Right atrium auricular region (tissue), 2 donors: ENCODE data around the gene OGFOD2. TPM values are rescaled to one million over a fixed set of nuclear protein-coding genes. Genes with fewer than 3 reads are reported as not detected.

ENCODE experiments used
- DNase-seq: peaks from one replicate; pipeline ENCODE4 v3.0.0-alpha.2; 2019; ENCODE audit warnings: low spot score
- H3K27ac ChIP-seq, 2 donors: fragments of 200-600 bp; sonication (generic); 1 replicate in 1 of 2; 2 replicates in 1 of 2; pipeline ENCODE4 v1.5.1; 2016 to 2019
- H3K27me3 ChIP-seq, 2 donors: fragments of 200-600 bp; sonication (generic); one replicate each; pipeline versions ENCODE4 v1.5.1 to v1.6.0; 2017 to 2019
- H3K36me3 ChIP-seq: fragments of 200-600 bp; sonication (generic); one replicate; pipeline ENCODE4 v1.5.1; 2016
- H3K4me1 ChIP-seq, 2 donors: fragments of 200-600 bp; sonication (generic); one replicate each; pipeline versions ENCODE4 v1.5.1 to v1.6.0; 2017 to 2019
- H3K4me3 ChIP-seq, 2 donors: fragments of 200-600 bp; sonication (generic); 1 replicate in 1 of 2; 2 replicates in 1 of 2; pipeline ENCODE4 v1.5.1; 2017 to 2019; ENCODE audit warnings: mild to moderate bottlenecking in 1 of 2, moderate library complexity in 1 of 2
- H3K9me3 ChIP-seq, 2 donors: fragments of 200-600 bp; sonication (generic); one replicate each; pipeline ENCODE4 v1.5.1; 2019
- total RNA-seq, 2 donors: library from RNA; depleted of rRNA; stranded (reverse); fragments of >200 nt; gene quantifications; one replicate each; pipeline ENCODE4 v1.1.0, GENCODE V29; 2016
- TF ChIP-seq, protein P1 (sequence below), 2 donors: fragments of 200-600 bp; sonication (generic); IDR thresholded peaks; one replicate each; pipeline ENCODE4 v1.5.1; 2019; ENCODE audit warnings: antibody characterized with exemption in 2 of 2

Gene OGFOD2
- total RNA-seq, 2 donors from 2014 or later: 4.9 to 6.8 TPM

GRCh38 chr12:122966743-122967550, 8.1 kb upstream of the OGFOD2 start:
- H3K4me1 ChIP-seq: peaks cover 0 to 45% of the 10 kb centered on the region in 2 donors
- no peaks in the 10 kb centered on the region for H3K9me3 ChIP-seq
- H3K36me3 ChIP-seq: no peaks in the 10 kb centered on the region
- no peak for DNase-seq
- peak overlapping the region in 1 of 2 donors; percentile 13 for H3K27ac ChIP-seq
- H3K4me3 ChIP-seq: peak overlapping the region in 1 of 2 donors; percentile 73
- H3K27me3 ChIP-seq: no peaks in the 10 kb centered on the region
- TF ChIP-seq, protein P1, sequence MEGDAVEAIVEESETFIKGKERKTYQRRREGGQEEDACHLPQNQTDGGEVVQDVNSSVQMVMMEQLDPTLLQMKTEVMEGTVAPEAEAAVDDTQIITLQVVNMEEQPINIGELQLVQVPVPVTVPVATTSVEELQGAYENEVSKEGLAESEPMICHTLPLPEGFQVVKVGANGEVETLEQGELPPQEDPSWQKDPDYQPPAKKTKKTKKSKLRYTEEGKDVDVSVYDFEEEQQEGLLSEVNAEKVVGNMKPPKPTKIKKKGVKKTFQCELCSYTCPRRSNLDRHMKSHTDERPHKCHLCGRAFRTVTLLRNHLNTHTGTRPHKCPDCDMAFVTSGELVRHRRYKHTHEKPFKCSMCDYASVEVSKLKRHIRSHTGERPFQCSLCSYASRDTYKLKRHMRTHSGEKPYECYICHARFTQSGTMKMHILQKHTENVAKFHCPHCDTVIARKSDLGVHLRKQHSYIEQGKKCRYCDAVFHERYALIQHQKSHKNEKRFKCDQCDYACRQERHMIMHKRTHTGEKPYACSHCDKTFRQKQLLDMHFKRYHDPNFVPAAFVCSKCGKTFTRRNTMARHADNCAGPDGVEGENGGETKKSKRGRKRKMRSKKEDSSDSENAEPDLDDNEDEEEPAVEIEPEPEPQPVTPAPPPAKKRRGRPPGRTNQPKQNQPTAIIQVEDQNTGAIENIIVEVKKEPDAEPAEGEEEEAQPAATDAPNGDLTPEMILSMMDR (IDR thresholded peaks at IDR 0.05): no peak

GRCh38 chr12:122968104-122968503, 6.9 kb upstream of the OGFOD2 start:
- H3K27ac ChIP-seq: no peak overlapping the region
- no peak for DNase-seq

GRCh38 chr12:122969676-122970075, 5.4 kb upstream of the OGFOD2 start:
- no peaks in the 10 kb centered on the region for H3K27me3 ChIP-seq
- H3K4me3 ChIP-seq: no peak overlapping the region
- H3K4me1 ChIP-seq: peaks cover 0 to 26% of the 10 kb centered on the region in 2 donors
- H3K36me3 ChIP-seq: no peaks in the 10 kb centered on the region
- H3K27ac ChIP-seq: no peak overlapping the region
- TF ChIP-seq, protein P1 (IDR thresholded peaks at IDR 0.05): no peak
- no peaks in the 10 kb centered on the region for H3K9me3 ChIP-seq
- DNase-seq: no peak

More at GRCh38 chr12:122968104-122968503, 6.9 kb upstream of the OGFOD2 start:
- TF ChIP-seq, protein P1 (IDR thresholded peaks at IDR 0.05): no peak
- H3K4me3 ChIP-seq: no peak overlapping the region
- H3K4me1 ChIP-seq: peaks cover 0 to 34% of the 10 kb centered on the region in 2 donors
- no peaks in the 10 kb centered on the region for H3K9me3 ChIP-seq
- H3K27me3 ChIP-seq: no peaks in the 10 kb centered on the region
- H3K36me3 ChIP-seq: no peaks in the 10 kb centered on the region

DNA sequence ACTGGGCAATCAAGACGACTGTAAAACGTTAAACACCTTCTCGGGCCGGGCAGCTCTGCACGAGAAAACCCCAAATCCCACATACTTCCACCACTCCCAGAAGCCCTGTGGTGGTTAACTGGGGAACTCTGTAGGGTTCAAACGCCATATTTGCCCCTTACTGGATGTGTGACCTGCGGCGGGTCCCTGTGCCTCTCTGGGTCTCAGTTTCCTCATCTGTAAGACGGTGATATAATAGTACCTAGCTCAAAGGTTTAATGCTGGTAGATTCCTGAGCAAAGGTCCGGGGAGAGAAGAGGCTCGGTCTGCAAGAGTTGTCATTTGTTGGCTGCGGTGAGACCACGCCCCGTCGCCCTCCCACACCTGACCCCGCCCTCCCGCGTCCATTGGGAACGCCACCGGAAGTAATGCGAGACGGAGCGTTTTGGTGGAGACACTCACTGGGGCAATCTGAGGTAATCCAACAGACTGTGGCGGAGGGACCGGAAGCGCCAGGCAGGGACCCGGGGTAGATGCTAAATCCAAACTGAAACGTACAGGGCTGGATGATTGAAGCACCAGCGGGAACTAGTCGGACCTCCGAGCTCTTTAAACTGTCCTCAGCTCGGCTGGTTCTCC, 661 bp upstream of the OGFOD2 start:
- Histone ChIP-seq H3K9me3 (no peaks in the 10 kb centered on the region), H3K4me3 (peak overlapping the region; percentile 91 to 98), H3K4me1 (peaks cover 0 to 46% of the 10 kb centered on the region in 2 donors), H3K36me3 (no peaks in the 10 kb centered on the region), H3K27ac (peak overlapping the region; percentile 97 to 99), H3K27me3 (no peaks in the 10 kb centered on the region)
- DNase-seq: peak; percentile 99
- TF ChIP-seq, protein P1 (IDR thresholded peaks at IDR 0.05): no peak

GRCh38 chr12:122975790-122976647, 975 bp downstream of the OGFOD2 start:
- no peak for DNase-seq

More at GRCh38 chr12:122975790-122976647, 975 bp downstream of the OGFOD2 start:
- Histone ChIP-seq H3K4me1 (peaks cover 0 to 55% of the 10 kb centered on the region in 2 donors), H3K27ac (peak overlapping the region in 1 of 2 donors; percentile 99), H3K9me3 (no peaks in the 10 kb centered on the region), H3K36me3 (no peaks in the 10 kb centered on the region), H3K4me3 (peak overlapping the region; percentile 91 to 98), H3K27me3 (no peaks in the 10 kb centered on the region)
- TF ChIP-seq, protein P1 (IDR thresholded peaks at IDR 0.05): no peak
